ENCODE measurements around the gene ADGRA1.

Gene ADGRA1

GRCh38 chr10:133117688-133118071, 30.0 kb downstream of the ADGRA1 start:
- TF ChIP-seq ZBTB7A (IDR thresholded peaks at IDR 0.05; ENCODE audit: low read depth) (no peak), USF1 (IDR thresholded peaks at IDR 0.05) (peak; percentile 59; the same call in 1 of the 2 replicates)

GRCh38 chr10:133121479-133121878, 33.8 kb downstream of the ADGRA1 start:
- TF ChIP-seq TAF1 (IDR thresholded peaks at IDR 0.05; ENCODE audit: low read depth) (no peak), EP300 (IDR thresholded peaks at IDR 0.05; ENCODE audit: borderline replicate concordance) (no peak), FOXM1 (IDR thresholded peaks at IDR 0.05; ENCODE audit: borderline replicate concordance, low read depth) (no peak), EGR1 (IDR thresholded peaks at IDR 0.05) (no peak), ZBTB7A (IDR thresholded peaks at IDR 0.05; ENCODE audit: low read depth) (no peak), YY1 (IDR thresholded peaks at IDR 0.05; ENCODE audit: low read depth) (no peak), REST (IDR thresholded peaks at IDR 0.05; ENCODE audit: low read depth) (no peak), MAX (IDR thresholded peaks at IDR 0.05) (no peak), TCF12 (IDR thresholded peaks at IDR 0.05; ENCODE audit: low read depth) (no peak), CEBPB (IDR thresholded peaks at IDR 0.05) (no peak), USF1 (IDR thresholded peaks at IDR 0.05) (no peak), RAD21 (IDR thresholded peaks at IDR 0.05; ENCODE audit: low read depth) (no peak), CREB1 (IDR thresholded peaks at IDR 0.05; ENCODE audit: low read depth) (no peak), NFIC (IDR thresholded peaks at IDR 0.05) (no peak), TEAD4 (IDR thresholded peaks at IDR 0.05) (no peak)

GRCh38 chr10:133122171-133122935, 34.6 kb downstream of the ADGRA1 start:
- TF ChIP-seq MAX (IDR thresholded peaks at IDR 0.05) (no peak), REST (IDR thresholded peaks at IDR 0.05; ENCODE audit: low read depth) (no peak), TAF1 (IDR thresholded peaks at IDR 0.05; ENCODE audit: low read depth) (no peak)

- TF ChIP-seq CEBPB (IDR thresholded peaks at IDR 0.05) (no peak), MAX (IDR thresholded peaks at IDR 0.05) (no peak), EP300 (IDR thresholded peaks at IDR 0.05; ENCODE audit: borderline replicate concordance) (no peak), TEAD4 (IDR thresholded peaks at IDR 0.05) (no peak), ZBTB7A (IDR thresholded peaks at IDR 0.05; ENCODE audit: low read depth) (no peak), CREB1 (IDR thresholded peaks at IDR 0.05; ENCODE audit: low read depth) (no peak), REST (IDR thresholded peaks at IDR 0.05; ENCODE audit: low read depth) (no peak), TCF12 (IDR thresholded peaks at IDR 0.05; ENCODE audit: low read depth) (no peak), TAF1 (IDR thresholded peaks at IDR 0.05; ENCODE audit: low read depth) (no peak), USF1 (IDR thresholded peaks at IDR 0.05) (no peak), YY1 (IDR thresholded peaks at IDR 0.05; ENCODE audit: low read depth) (no peak), EGR1 (IDR thresholded peaks at IDR 0.05) (no peak), FOXM1 (IDR thresholded peaks at IDR 0.05; ENCODE audit: borderline replicate concordance, low read depth) (no peak), NFIC (IDR thresholded peaks at IDR 0.05) (no peak), RAD21 (IDR thresholded peaks at IDR 0.05; ENCODE audit: low read depth) (no peak)
Measured at GRCh38 chr10:133123050-133123745, 35.5 kb downstream of the ADGRA1 start.
